Measurements from ENCODE around the gene PTPRD. TPM values are rescaled to one million over a fixed set of nuclear protein-coding genes. Genes with fewer than 3 reads are reported as not detected.

PTPRD gene
- total RNA-seq, 2 donors from 2014 or later, result 19.6 to 101 TPM

DNA sequence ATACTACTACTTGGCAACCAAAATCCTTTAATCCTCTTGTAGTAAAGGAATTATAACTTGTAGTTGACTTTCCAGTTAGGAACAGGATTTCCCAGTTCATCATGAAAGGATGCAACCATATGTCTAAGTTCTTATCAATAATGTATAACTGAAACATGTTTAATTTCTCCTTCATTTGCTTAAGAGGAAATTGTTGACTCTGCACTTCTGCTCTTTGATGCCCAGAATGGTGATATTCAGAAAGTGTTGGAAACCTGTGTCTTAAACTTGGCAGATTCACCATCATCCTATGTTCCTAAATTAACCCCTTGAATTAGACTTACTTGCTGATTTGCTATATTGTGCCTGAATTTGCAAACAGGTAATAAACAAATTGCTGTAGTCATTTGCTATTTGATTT is 201.5 kb downstream of the PTPRD start:
- Histone ChIP-seq H3K9me3 (no peaks in the 10 kb centered on the region), H3K4me1 (ENCODE audit: control insufficient read depth in 1 of 2, low read depth in 2 of 2) (no peaks in the 10 kb centered on the region), H3K4me3 (no peak overlapping the region), H3K27ac (no peak overlapping the region), H3K36me3 (no peaks in the 10 kb centered on the region), H3K27me3 (replicated peaks; ENCODE audit: insufficient read depth) (no peaks in the 10 kb centered on the region)
- DNase-seq (ENCODE audit: low spot score), result no peak
- ATAC-seq (ENCODE audit: insufficient number of reproducible peaks, low FRiP score, low read depth), result no peak
- no peak for TF ChIP-seq CTCF (IDR thresholded peaks at IDR 0.05)

DNA sequence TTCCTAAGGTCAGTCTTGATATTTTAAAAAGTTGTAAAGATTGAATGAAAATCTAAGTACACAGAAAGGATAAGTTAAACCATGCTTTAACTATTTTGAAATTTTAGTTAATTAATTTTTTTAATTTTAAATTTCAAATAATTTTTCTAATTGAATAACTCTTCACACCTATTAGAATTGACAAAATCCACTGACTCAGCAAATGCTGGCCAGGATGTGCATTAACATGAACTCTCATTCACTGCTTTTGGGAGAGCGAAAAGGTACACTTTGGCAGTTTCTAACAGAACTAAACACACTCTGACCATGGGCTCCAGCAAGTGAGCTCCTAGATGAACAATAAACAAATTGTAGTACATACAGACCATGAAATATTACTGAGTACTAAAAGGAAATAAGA is 209.5 kb downstream of the PTPRD start:
- DNase-seq (ENCODE audit: low spot score) (no peak), ATAC-seq (ENCODE audit: insufficient number of reproducible peaks, low FRiP score, low read depth) (no peak)
- Histone ChIP-seq H3K4me1 (ENCODE audit: control insufficient read depth in 1 of 2, low read depth in 2 of 2) (no peaks in the 10 kb centered on the region), H3K9me3 (no peaks in the 10 kb centered on the region), H3K27me3 (replicated peaks; ENCODE audit: insufficient read depth) (no peaks in the 10 kb centered on the region), H3K4me3 (no peak overlapping the region), H3K36me3 (no peaks in the 10 kb centered on the region), H3K27ac (no peak overlapping the region)
- no peak for TF ChIP-seq CTCF (IDR thresholded peaks at IDR 0.05)

- TF ChIP-seq CTCF (IDR thresholded peaks at IDR 0.05), result no peak
- H3K4me1 ChIP-seq (ENCODE audit: control insufficient read depth in 1 of 2, low read depth in 2 of 2), result no peaks in the 10 kb centered on the region
- no peak overlapping the region for H3K4me3 ChIP-seq
- DNase-seq (ENCODE audit: low spot score) (no peak), ATAC-seq (ENCODE audit: insufficient number of reproducible peaks, low FRiP score, low read depth) (no peak)
- no peak overlapping the region for H3K27ac ChIP-seq
- no peaks in the 10 kb centered on the region for H3K27me3 ChIP-seq (replicated peaks; ENCODE audit: insufficient read depth)
- no peaks in the 10 kb centered on the region for H3K9me3 ChIP-seq
- no peaks in the 10 kb centered on the region for H3K36me3 ChIP-seq
These were observed 216.2 kb downstream of the PTPRD start for GRCh38 chr9:10396615-10397014.

DNA sequence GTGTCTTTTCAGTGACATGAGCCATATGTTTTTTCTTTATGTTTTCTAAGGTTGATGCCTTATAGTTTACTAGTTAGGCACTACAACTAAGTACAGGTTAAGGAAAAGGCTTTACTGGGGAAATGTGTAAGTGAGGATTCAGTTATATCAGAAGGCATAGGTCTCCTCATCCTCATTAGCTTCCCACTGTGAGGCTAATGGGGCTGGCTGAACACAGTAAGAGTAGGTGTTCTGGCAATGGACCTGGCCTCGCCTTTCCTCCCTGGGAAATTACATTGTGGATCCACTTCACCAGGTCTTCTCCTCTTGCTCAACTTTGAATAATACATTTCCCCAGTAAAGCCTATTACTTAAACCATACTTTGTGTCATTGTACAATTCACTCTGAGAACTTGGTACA is 225.5 kb downstream of the PTPRD start:
- Histone ChIP-seq H3K27me3 (replicated peaks; ENCODE audit: insufficient read depth) (no peaks in the 10 kb centered on the region), H3K36me3 (no peaks in the 10 kb centered on the region), H3K4me1 (ENCODE audit: control insufficient read depth in 1 of 2, low read depth in 2 of 2) (no peaks in the 10 kb centered on the region), H3K4me3 (no peak overlapping the region), H3K27ac (no peak overlapping the region), H3K9me3 (no peaks in the 10 kb centered on the region)
- ATAC-seq (ENCODE audit: insufficient number of reproducible peaks, low FRiP score, low read depth) (no peak), DNase-seq (ENCODE audit: low spot score) (no peak)
- TF ChIP-seq CTCF (IDR thresholded peaks at IDR 0.05), result no peak

GRCh38 chr9:10371824-10372223 is 241.0 kb downstream of the PTPRD start:
- Histone ChIP-seq H3K4me1 (ENCODE audit: control insufficient read depth in 1 of 2, low read depth in 2 of 2) (no peaks in the 10 kb centered on the region), H3K27ac (no peak overlapping the region), H3K4me3 (no peak overlapping the region), H3K36me3 (no peaks in the 10 kb centered on the region), H3K27me3 (replicated peaks; ENCODE audit: insufficient read depth) (no peaks in the 10 kb centered on the region), H3K9me3 (no peaks in the 10 kb centered on the region)
- TF ChIP-seq CTCF (IDR thresholded peaks at IDR 0.05), result no peak
- DNase-seq (ENCODE audit: low spot score) (no peak), ATAC-seq (ENCODE audit: insufficient number of reproducible peaks, low FRiP score, low read depth) (no peak)
